Neural progenitor cell (in vitro differentiated cells): ENCODE results near the gene TPTE2. TPM values are rescaled to one million over a fixed set of nuclear protein-coding genes. Genes with fewer than 3 reads are reported as not detected.
"Not testable (repeated sequence)": the region's sequence is repeated elsewhere in the genome, so short reads cannot be mapped to it uniquely, and the experiment has no call there.

Experiments
- DNase-seq: peaks from one replicate; pipeline ENCODE4 v3.0.0-alpha.2; 2016; ENCODE audit warnings: low spot score
- H2AFZ ChIP-seq: fragments of 200-600 bp; sonication (generic); replicated peaks from 2 replicates; pipeline ENCODE4 v1.6.1; 2016; ENCODE audit warnings: antibody characterized with exemption
- H3F3A ChIP-seq: fragments of 200-600 bp; sonication (generic); 2 replicates; pipeline ENCODE4 v1.6.1; 2016; ENCODE audit warnings: antibody characterized with exemption, low read depth
- H3K27ac ChIP-seq: fragments of 200-600 bp; sonication (generic); 2 replicates; pipeline ENCODE4 v1.5.1; 2016; ENCODE audit warnings: mild to moderate bottlenecking
- H3K27me3 ChIP-seq: fragments of 200-600 bp; sonication (generic); 2 replicates; pipeline ENCODE4 v1.6.1; 2016; ENCODE audit warnings: mild to moderate bottlenecking, moderate library complexity
- H3K36me3 ChIP-seq: fragments of 200-600 bp; sonication (generic); 2 replicates; pipeline ENCODE4 v1.5.1; 2016
- H3K4me1 ChIP-seq: fragments of 200-600 bp; sonication (generic); 2 replicates; pipeline ENCODE4 v1.6.1; 2016; ENCODE audit warnings: mixed run types
- H3K4me2 ChIP-seq: fragments of 200-600 bp; sonication (generic); 2 replicates; pipeline ENCODE4 v1.6.1; 2016
- H3K4me3 ChIP-seq: fragments of 200-600 bp; sonication (generic); 2 replicates; pipeline ENCODE4 v1.5.1; 2016
- H3K79me2 ChIP-seq: fragments of 200-600 bp; sonication (generic); 2 replicates; pipeline ENCODE4 v1.6.1; 2016; ENCODE audit warnings: low read depth
- H3K9ac ChIP-seq: fragments of 200-600 bp; sonication (generic); 2 replicates; pipeline ENCODE4 v1.6.1; 2016
- H3K9me3 ChIP-seq: fragments of 200-600 bp; sonication (generic); 2 replicates; pipeline ENCODE4 v1.5.1; 2016; ENCODE audit warnings: low read depth
- H4K20me1 ChIP-seq: fragments of 200-600 bp; sonication (generic); 2 replicates; pipeline ENCODE4 v1.6.1; 2016; ENCODE audit warnings: low read depth
- H3K27ac Mint-ChIP-seq: 3 replicates; pipeline ENCODE4 v1.8.0; 2021; ENCODE audit warnings: mixed read lengths
- H3K27me3 Mint-ChIP-seq: 2 replicates; pipeline ENCODE4 v1.8.0; 2022; ENCODE audit warnings: low read depth, mild to moderate bottlenecking, inconsistent platforms, moderate library complexity, mixed read lengths; ENCODE audit not compliant: insufficient read depth
- H3K36me3 Mint-ChIP-seq: 3 replicates; pipeline ENCODE4 v1.8.0; 2021; ENCODE audit warnings: mixed read lengths
- H3K4me1 Mint-ChIP-seq: 3 replicates; pipeline ENCODE4 v1.8.0; 2021; ENCODE audit warnings: mixed read lengths
- H3K4me3 Mint-ChIP-seq: 3 replicates; pipeline ENCODE4 v1.8.0; 2021; ENCODE audit warnings: mild to moderate bottlenecking, moderate library complexity, mixed read lengths
- H3K9me3 Mint-ChIP-seq: 3 replicates; pipeline ENCODE4 v1.8.0; 2020; ENCODE audit warnings: mixed read lengths
- EZH2 ChIP-seq: fragments of 200-600 bp; sonication (generic); IDR thresholded peaks from 2 replicates; pipeline ENCODE4 v1.6.1; 2017; ENCODE audit warnings: antibody characterized with exemption, mild to moderate bottlenecking, moderate library complexity
- EZH2phosphoT487 ChIP-seq: fragments of 200-600 bp; sonication (generic); IDR thresholded peaks from 2 replicates; pipeline ENCODE4 v1.6.1; 2017; ENCODE audit warnings: antibody characterized with exemption
- total RNA-seq: library from RNA; depleted of rRNA; stranded (reverse); fragments of >200 nt; gene quantifications from 2 replicates; pipeline ENCODE4 v1.2.3, GENCODE V29; 2015; ENCODE audit warnings: low replicate concordance
- TF ChIP-seq, protein P1 (sequence below): fragments of 200-600 bp; sonication (generic); IDR thresholded peaks from 2 replicates; pipeline ENCODE4 v1.5.1; 2017; ENCODE audit warnings: antibody characterized with exemption, mild to moderate bottlenecking

Gene TPTE2
- total RNA-seq, 1 donor from 2014 or later: 0.17 TPM

DNA sequence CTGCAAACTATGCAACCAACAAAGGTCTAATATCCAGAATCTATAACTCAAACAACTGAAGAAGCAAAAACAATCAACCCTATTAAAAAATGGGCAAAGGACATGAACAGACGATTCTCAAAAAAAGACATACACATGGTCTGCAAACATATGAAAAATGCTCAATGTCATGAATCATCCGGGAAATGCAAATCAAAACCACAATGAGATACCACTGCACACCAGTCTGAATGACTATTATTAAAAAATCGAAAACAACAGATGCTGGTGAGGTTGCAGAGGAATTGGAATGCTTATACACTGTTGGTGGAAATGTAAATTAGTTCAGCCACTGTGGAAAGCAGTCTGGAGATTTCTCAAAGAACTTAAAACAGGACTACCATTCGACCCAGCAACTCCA lies 12.1 kb downstream of the TPTE2 start:
- not testable (repeated sequence) for H3K9ac ChIP-seq, H3K36me3 Mint-ChIP-seq, H3K4me3 Mint-ChIP-seq, H3K36me3 ChIP-seq, H3K27ac Mint-ChIP-seq, DNase-seq, H3K79me2 ChIP-seq, H3K4me3 ChIP-seq, H3K4me2 ChIP-seq, H3K9me3 Mint-ChIP-seq, H3K4me1 ChIP-seq, H3K27ac ChIP-seq, H3K27me3 ChIP-seq, H3K9me3 ChIP-seq, H2AFZ ChIP-seq, H3K4me1 Mint-ChIP-seq, H3K27me3 Mint-ChIP-seq, H4K20me1 ChIP-seq, H3F3A ChIP-seq

DNA sequence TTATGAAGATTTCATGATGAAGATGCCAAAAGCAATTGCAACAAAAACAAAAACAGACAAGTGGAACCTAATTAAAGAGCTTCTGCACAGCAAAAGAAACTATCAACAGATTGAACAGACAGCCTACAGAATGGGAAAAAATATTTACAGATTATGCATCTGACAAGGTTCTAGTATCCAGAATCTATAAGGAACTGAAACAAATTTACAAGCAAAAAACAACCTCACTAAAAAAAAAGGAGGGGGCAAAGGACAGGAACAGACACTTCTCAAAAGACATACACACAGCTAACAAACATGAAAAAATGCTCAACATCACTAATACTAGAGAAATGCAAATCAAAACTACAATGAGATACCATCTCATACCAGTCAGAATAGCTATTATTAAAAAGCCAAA lies 35.7 kb downstream of the TPTE2 start:
- not testable (repeated sequence) for H3K27me3 ChIP-seq, H3K27me3 Mint-ChIP-seq, H3K4me1 ChIP-seq, H3K36me3 Mint-ChIP-seq, H3K4me3 Mint-ChIP-seq, H3K4me1 Mint-ChIP-seq, H3K27ac Mint-ChIP-seq, H3K36me3 ChIP-seq, H3K9me3 ChIP-seq, DNase-seq, H2AFZ ChIP-seq, H3K4me2 ChIP-seq, H3K79me2 ChIP-seq, H4K20me1 ChIP-seq, H3K4me3 ChIP-seq, H3K27ac ChIP-seq, H3K9ac ChIP-seq, H3F3A ChIP-seq
- peaks cover 10% of the 10 kb centered on the region for H3K9me3 Mint-ChIP-seq

- H3K4me3 Mint-ChIP-seq: no peak overlapping the region
Measured at GRCh38 chr13:19519049-19519448, 42.3 kb downstream of the TPTE2 start.

GRCh38 chr13:19507623-19508022 lies 53.7 kb downstream of the TPTE2 start:
- H3K4me3 Mint-ChIP-seq, H4K20me1 ChIP-seq, H3K27me3 ChIP-seq, H3F3A ChIP-seq, H3K9me3 Mint-ChIP-seq, H3K36me3 ChIP-seq, H3K9ac ChIP-seq, H3K27ac Mint-ChIP-seq, H3K27ac ChIP-seq, H3K27me3 Mint-ChIP-seq, DNase-seq, H2AFZ ChIP-seq, H3K79me2 ChIP-seq, H3K4me1 ChIP-seq, H3K4me1 Mint-ChIP-seq, H3K4me3 ChIP-seq, H3K4me2 ChIP-seq, H3K36me3 Mint-ChIP-seq: not testable (repeated sequence)
- H3K9me3 ChIP-seq: peaks cover 13% of the 10 kb centered on the region

More at GRCh38 chr13:19519049-19519448, 42.3 kb downstream of the TPTE2 start:
- Histone ChIP-seq H3K4me1 (no peaks in the 10 kb centered on the region), H3K9ac (no peak overlapping the region), H3K36me3 (no peaks in the 10 kb centered on the region), H3K27ac (no peak overlapping the region), H3K79me2 (no peaks in the 10 kb centered on the region), H3K4me3 (no peak overlapping the region), H3K4me2 (no peak overlapping the region), H2AFZ (no peak overlapping the region), H3K9me3 (peaks cover 28% of the 10 kb centered on the region), H4K20me1 (no peaks in the 10 kb centered on the region), H3F3A (no peaks in the 10 kb centered on the region), H3K27me3 (no peaks in the 10 kb centered on the region)
- DNase-seq: no peak
- no peaks in the 10 kb centered on the region for H3K36me3 Mint-ChIP-seq
- H3K9me3 Mint-ChIP-seq: peaks cover 7% of the 10 kb centered on the region
- TF ChIP-seq, protein P1, sequence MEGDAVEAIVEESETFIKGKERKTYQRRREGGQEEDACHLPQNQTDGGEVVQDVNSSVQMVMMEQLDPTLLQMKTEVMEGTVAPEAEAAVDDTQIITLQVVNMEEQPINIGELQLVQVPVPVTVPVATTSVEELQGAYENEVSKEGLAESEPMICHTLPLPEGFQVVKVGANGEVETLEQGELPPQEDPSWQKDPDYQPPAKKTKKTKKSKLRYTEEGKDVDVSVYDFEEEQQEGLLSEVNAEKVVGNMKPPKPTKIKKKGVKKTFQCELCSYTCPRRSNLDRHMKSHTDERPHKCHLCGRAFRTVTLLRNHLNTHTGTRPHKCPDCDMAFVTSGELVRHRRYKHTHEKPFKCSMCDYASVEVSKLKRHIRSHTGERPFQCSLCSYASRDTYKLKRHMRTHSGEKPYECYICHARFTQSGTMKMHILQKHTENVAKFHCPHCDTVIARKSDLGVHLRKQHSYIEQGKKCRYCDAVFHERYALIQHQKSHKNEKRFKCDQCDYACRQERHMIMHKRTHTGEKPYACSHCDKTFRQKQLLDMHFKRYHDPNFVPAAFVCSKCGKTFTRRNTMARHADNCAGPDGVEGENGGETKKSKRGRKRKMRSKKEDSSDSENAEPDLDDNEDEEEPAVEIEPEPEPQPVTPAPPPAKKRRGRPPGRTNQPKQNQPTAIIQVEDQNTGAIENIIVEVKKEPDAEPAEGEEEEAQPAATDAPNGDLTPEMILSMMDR: no peak
- no peak for TF ChIP-seq EZH2
- TF ChIP-seq EZH2phosphoT487: no peak
- no peaks in the 10 kb centered on the region for H3K27me3 Mint-ChIP-seq
- no peaks in the 10 kb centered on the region for H3K4me1 Mint-ChIP-seq
- H3K27ac Mint-ChIP-seq: no peak overlapping the region

DNA sequence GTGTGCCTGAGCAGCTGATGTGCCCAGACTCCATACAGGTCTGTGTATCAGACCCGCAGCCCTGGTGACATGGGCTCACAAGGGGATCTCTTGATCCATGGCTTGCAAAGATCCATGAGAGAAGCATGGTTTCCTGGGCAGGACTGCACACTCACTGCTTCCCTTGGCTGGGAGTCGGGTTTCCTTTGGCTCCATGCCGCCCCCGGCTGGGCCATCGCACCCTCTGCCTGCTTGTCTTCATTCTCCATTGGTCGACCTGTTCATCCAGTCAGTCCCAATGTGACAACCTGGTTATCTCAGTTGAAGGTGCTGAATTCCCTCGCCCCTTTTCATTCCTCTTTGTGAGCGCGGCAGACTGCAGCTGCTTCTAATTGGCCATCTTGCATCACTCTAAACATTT lies 101.2 kb downstream of the TPTE2 start:
- H3K4me3 ChIP-seq, H3K4me3 Mint-ChIP-seq, H4K20me1 ChIP-seq, H3F3A ChIP-seq, H3K27ac Mint-ChIP-seq, H3K4me1 Mint-ChIP-seq, H3K27ac ChIP-seq, H2AFZ ChIP-seq, H3K36me3 Mint-ChIP-seq, H3K9me3 ChIP-seq, H3K9ac ChIP-seq, H3K4me1 ChIP-seq, DNase-seq, H3K36me3 ChIP-seq, H3K4me2 ChIP-seq, H3K27me3 ChIP-seq, H3K27me3 Mint-ChIP-seq, H3K79me2 ChIP-seq: not testable (repeated sequence)
- H3K9me3 Mint-ChIP-seq: peaks cover 31% of the 10 kb centered on the region
